Type B pancreatic cell (in vitro differentiated cells): Measurements from ENCODE around the gene DEFB126. TPM values are rescaled to one million over a fixed set of nuclear protein-coding genes. Genes with fewer than 3 reads are reported as not detected.
A peak's percentile ranks its signal among the peaks of the same experiment; 100 is the strongest.
"Not testable (repeated sequence)": the region's sequence is repeated elsewhere in the genome, so short reads cannot be mapped to it uniquely, and the experiment has no call there.

Source experiments
- DNase-seq: peaks from one replicate; pipeline ENCODE4 v3.0.0; 2021; ENCODE audit warnings: mixed read lengths; ENCODE audit not compliant: unreplicated experiment; ENCODE audit errors: extremely low spot score
- H3K27ac Mint-ChIP-seq: 2 replicates; pipeline ENCODE4 v1.8.0; 2021; ENCODE audit warnings: mild to moderate bottlenecking, mixed read lengths
- H3K27me3 Mint-ChIP-seq: 2 replicates; pipeline ENCODE4 v1.8.0; 2021; ENCODE audit warnings: mixed read lengths
- H3K36me3 Mint-ChIP-seq: 2 replicates; pipeline ENCODE4 v1.8.0; 2021; ENCODE audit warnings: mixed read lengths
- H3K4me1 Mint-ChIP-seq: one replicate; pipeline ENCODE4 v1.8.0; 2021; ENCODE audit warnings: mixed read lengths; ENCODE audit not compliant: unreplicated experiment
- H3K4me3 Mint-ChIP-seq: 2 replicates; pipeline ENCODE4 v1.8.0; 2021; ENCODE audit warnings: mild to moderate bottlenecking, mixed read lengths
- H3K9me3 Mint-ChIP-seq: 2 replicates; pipeline ENCODE4 v1.8.0; 2021; ENCODE audit warnings: mixed read lengths
- total RNA-seq: library from RNA; stranded (reverse); gene quantifications from 2 replicates; pipeline ENCODE4 v1.2.1, GENCODE V29; 2021; ENCODE audit warnings: low replicate concordance
- TF ChIP-seq, protein P1 (sequence below): fragments of 200-600 bp; sonication (generic); conservative IDR thresholded peaks from 2 replicates; pipeline ENCODE4 v1.5.0; 2021; ENCODE audit warnings: antibody characterized with exemption, mild to moderate bottlenecking

Gene DEFB126
- total RNA-seq, 1 donor from 2014 or later: not detected

DNA sequence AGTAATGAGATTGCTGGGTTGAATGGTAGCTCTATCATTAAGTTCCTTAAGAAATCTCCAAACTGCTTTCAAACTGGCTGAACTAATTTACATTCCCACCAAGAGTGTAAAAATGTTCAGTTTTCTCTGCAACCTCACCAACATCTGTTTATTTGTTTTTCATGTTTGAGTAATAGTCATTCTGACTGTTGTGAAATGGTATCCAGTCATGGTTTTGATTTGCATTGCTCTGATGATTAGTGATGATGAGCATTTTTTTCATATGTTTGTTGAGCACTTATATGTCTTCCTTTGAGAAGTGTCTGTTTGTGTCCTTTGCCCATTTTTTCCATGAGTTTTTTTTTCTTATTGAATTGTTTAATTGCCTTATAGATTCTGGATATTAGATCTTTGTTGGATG lies 30.0 kb upstream of the DEFB126 start:
- H3K27me3 Mint-ChIP-seq: peaks cover 19% of the 10 kb centered on the region
- H3K36me3 Mint-ChIP-seq: no peaks in the 10 kb centered on the region
- H3K4me1 Mint-ChIP-seq: no peaks in the 10 kb centered on the region
- DNase-seq: no peak
- H3K27ac Mint-ChIP-seq: no peak overlapping the region
- TF ChIP-seq, protein P1, sequence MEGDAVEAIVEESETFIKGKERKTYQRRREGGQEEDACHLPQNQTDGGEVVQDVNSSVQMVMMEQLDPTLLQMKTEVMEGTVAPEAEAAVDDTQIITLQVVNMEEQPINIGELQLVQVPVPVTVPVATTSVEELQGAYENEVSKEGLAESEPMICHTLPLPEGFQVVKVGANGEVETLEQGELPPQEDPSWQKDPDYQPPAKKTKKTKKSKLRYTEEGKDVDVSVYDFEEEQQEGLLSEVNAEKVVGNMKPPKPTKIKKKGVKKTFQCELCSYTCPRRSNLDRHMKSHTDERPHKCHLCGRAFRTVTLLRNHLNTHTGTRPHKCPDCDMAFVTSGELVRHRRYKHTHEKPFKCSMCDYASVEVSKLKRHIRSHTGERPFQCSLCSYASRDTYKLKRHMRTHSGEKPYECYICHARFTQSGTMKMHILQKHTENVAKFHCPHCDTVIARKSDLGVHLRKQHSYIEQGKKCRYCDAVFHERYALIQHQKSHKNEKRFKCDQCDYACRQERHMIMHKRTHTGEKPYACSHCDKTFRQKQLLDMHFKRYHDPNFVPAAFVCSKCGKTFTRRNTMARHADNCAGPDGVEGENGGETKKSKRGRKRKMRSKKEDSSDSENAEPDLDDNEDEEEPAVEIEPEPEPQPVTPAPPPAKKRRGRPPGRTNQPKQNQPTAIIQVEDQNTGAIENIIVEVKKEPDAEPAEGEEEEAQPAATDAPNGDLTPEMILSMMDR: no peak
- H3K4me3 Mint-ChIP-seq: no peak overlapping the region
- peaks cover 4% of the 10 kb centered on the region for H3K9me3 Mint-ChIP-seq

DNA sequence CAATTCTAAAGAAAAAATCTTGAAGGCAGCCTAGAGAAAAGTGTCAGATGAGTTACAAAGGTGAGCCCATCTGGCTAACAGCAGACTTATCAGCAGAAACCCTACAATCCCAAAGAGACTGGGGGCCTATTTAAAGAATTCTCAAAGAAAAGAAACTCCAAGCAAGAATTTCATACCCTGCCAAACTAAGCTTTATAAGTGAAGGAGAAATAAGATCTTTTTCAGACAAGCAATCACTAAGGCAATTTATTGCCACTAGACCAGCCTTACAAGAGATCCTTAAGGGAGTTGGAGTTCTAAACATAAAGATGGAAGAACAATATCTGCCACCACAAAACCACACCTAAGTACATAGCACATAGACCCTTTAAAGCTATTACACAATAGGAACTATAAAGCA lies 24.9 kb upstream of the DEFB126 start:
- TF ChIP-seq, protein P1: no peak
- no peaks in the 10 kb centered on the region for H3K36me3 Mint-ChIP-seq
- no peaks in the 10 kb centered on the region for H3K9me3 Mint-ChIP-seq
- no peak for DNase-seq
- H3K27me3 Mint-ChIP-seq: peaks cover 20% of the 10 kb centered on the region
- no peak overlapping the region for H3K27ac Mint-ChIP-seq
- H3K4me3 Mint-ChIP-seq: no peak overlapping the region
- no peaks in the 10 kb centered on the region for H3K4me1 Mint-ChIP-seq

DNA sequence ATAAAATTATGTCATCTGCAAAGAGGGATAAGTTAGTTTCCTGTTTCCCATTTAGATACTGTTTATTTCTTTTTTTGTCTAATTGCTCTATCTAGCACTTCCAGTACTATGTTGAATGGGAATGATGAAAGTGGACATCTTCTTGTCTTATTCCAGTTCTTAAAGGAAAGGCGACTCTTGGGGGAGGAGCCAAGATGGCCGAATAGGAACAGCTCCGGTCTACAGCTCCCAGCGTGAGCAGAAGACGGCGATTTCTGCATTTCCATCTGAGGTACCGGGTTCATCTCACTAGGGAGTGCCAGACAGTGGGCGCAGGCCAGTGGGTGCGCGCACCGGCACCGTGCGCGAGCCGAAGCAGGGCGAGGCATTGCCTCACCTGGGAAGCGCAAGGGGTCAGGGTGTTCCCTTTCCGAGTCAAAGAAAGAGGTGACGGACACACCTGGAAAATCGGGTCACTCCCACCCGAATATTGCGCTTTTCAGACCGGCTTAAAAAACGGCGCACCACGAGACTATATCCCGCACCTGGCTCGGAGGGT lies 12.5 kb upstream of the DEFB126 start:
- not testable (repeated sequence) for H3K4me1 Mint-ChIP-seq, H3K9me3 Mint-ChIP-seq, DNase-seq, H3K27ac Mint-ChIP-seq, H3K4me3 Mint-ChIP-seq, H3K36me3 Mint-ChIP-seq
- peaks cover 18% of the 10 kb centered on the region for H3K27me3 Mint-ChIP-seq

DNA sequence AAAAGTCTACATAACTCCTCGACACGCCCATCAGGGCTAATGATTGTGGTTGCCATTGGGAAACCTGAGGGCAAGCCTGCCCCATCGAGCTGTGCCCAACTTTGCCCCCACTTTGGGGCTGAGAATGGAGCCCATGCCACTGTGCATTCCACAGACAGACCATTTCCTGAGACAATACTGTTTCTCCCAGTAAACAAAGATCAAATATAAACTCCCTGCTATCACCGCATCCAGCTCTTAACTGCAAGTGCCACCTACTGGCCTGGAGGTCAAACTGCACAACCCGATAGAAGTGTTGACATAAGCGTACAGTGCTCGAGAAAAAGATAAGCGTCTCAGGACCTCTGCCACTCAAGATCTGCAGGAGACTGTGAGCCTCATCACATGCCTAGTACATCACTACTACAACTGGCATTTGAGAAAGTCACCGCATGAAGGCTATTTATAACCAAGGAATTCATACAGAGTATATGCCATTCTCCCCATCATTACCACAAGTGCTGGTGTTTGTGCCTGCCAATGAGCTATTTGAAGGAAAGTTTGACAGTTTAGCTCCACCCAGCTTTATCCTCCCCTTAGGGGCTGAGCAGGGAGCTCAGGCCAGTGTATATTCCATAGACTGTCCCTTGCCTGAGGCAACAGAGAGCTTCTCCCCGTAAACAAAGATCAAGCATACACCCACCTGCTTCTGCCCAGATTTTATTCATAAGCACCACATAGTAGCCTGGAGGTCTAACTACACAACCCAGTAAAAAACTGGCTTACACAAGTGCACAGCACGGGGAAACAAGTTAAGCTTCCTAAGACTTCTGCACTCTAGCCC lies 4.5 kb upstream of the DEFB126 start:
- H3K27me3 Mint-ChIP-seq: peaks cover 27% of the 10 kb centered on the region
- TF ChIP-seq, protein P1: peak; percentile 50
- H3K36me3 Mint-ChIP-seq: no peaks in the 10 kb centered on the region
- H3K9me3 Mint-ChIP-seq: peaks cover 13% of the 10 kb centered on the region
- no peak overlapping the region for H3K4me3 Mint-ChIP-seq
- no peak overlapping the region for H3K27ac Mint-ChIP-seq
- no peaks in the 10 kb centered on the region for H3K4me1 Mint-ChIP-seq
- DNase-seq: no peak

DNA sequence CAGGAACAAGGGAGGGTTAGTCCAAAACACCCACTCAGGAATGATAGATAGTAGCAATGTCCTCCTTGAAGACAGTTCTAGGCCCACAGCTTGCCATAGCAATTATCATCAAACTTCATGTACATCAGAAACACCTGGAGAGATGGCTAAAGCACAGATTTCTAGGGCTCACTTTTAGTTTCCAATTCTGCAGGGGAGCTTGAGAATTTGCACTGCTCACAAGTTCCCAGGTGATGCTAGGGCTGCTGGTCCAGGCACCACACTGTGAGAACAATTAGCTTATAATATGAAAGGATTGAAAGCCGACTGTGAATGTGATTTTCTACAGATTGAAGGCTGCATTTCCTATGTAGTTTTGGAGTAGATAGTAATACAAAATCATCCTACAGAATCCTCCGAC lies 3.5 kb downstream of the DEFB126 start:
- Mint-ChIP-seq H3K36me3 (no peaks in the 10 kb centered on the region), H3K4me1 (no peaks in the 10 kb centered on the region), H3K4me3 (no peak overlapping the region), H3K9me3 (no peaks in the 10 kb centered on the region), H3K27ac (no peak overlapping the region), H3K27me3 (peaks cover 64% of the 10 kb centered on the region)
- TF ChIP-seq, protein P1: no peak
- no peak for DNase-seq

DNA sequence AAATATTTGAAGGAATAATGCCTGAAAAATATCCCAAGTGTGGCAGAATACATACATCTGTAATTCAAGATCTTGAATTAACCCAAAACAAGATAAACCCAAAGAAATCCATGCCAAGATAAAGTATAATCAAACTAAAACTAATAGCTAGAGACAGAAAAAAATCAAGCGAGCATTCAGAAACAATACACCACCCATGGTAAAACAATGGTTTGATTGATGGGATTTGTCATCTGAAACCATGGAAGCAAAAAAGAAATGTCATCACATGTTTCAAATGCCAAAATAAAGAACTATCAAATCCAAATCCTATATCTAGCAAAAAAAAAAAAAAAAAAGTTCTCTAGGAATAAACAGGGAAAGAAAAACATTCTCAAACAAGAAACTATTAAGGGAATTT lies 9.7 kb downstream of the DEFB126 start:
- no peaks in the 10 kb centered on the region for H3K36me3 Mint-ChIP-seq
- no peaks in the 10 kb centered on the region for H3K9me3 Mint-ChIP-seq
- peaks cover 32% of the 10 kb centered on the region for H3K27me3 Mint-ChIP-seq
- H3K4me3 Mint-ChIP-seq: no peak overlapping the region
- H3K27ac Mint-ChIP-seq: no peak overlapping the region
- no peaks in the 10 kb centered on the region for H3K4me1 Mint-ChIP-seq
- TF ChIP-seq, protein P1: no peak
- DNase-seq: no peak
